PC-3 (cell line): Measurements from ENCODE around the gene MRPS11. TPM values are rescaled to one million over a fixed set of nuclear protein-coding genes. Genes with fewer than 3 reads are reported as not detected.

Source experiments
- ATAC-seq: fragments of 200-7000 bp; cut with Tn5 transposase; 2 replicates; pipeline ENCODE4 v1.9.1; 2020; ENCODE audit warnings: mild to moderate bottlenecking, moderate library complexity
- BruUV-seq: library from RNA; stranded (reverse); fragments of 400-500 nt; replicated peaks from 2 replicates; lab custom pipeline; 2021; lab: Mats Ljungman, UMichigan
- CTCF ChIA-PET: fragments of 300-600 bp; sonication (Branson Sonifier 250); formaldehyde crosslinking; loops from one replicate; lab custom pipeline; 2022; ENCODE audit warnings: antibody characterized with exemption; lab: Charles Lee
- POLR2A ChIA-PET: fragments of 300-600 bp; sonication (Branson Sonifier 250); formaldehyde crosslinking; loops from one replicate; lab custom pipeline; 2022; ENCODE audit warnings: antibody characterized with exemption; ENCODE audit not compliant: unreplicated experiment; lab: Charles Lee
- DNase-seq: peaks from one replicate; pipeline ENCODE4 v3.0.0-alpha.2; 2015
- H2AFZ ChIP-seq: fragments of 300-600 bp; sonication (generic); 2 replicates; pipeline ENCODE4 v1.6.0; 2016; ENCODE audit warnings: antibody characterized with exemption, low read length
- H3F3A ChIP-seq: fragments of 300-600 bp; sonication (generic); one replicate; pipeline ENCODE4 v1.6.0; 2017; ENCODE audit warnings: antibody characterized with exemption, low read length, control low read depth, mild to moderate bottlenecking; ENCODE audit not compliant: unreplicated experiment
- H3K27ac ChIP-seq: fragments of 300-600 bp; sonication (generic); 2 replicates; pipeline ENCODE4 v1.5.1; 2016; ENCODE audit warnings: mild to moderate bottlenecking, low read length
- H3K27me3 ChIP-seq: fragments of 300-600 bp; sonication (generic); 2 replicates; pipeline ENCODE4 v1.6.1; 2016; ENCODE audit warnings: low read length, mixed read lengths
- H3K36me3 ChIP-seq: fragments of 300-600 bp; sonication (generic); 2 replicates; pipeline ENCODE4 v1.6.1; 2016; ENCODE audit warnings: low read depth, mixed run types, low read length, mixed read lengths
- H3K4me1 ChIP-seq: fragments of 300-600 bp; sonication (generic); 2 replicates; pipeline ENCODE4 v1.5.1; 2016; ENCODE audit warnings: low read length; ENCODE audit not compliant: insufficient read depth
- H3K4me2 ChIP-seq: fragments of 300-600 bp; sonication (generic); 2 replicates; pipeline ENCODE4 v1.6.0; 2016; ENCODE audit warnings: low read length
- H3K4me3 ChIP-seq: fragments of 300-600 bp; sonication (generic); 2 replicates; pipeline ENCODE4 v1.5.1; 2016; ENCODE audit warnings: mild to moderate bottlenecking, low read length, mixed read lengths
- H3K79me2 ChIP-seq: fragments of 300-600 bp; sonication (generic); 2 replicates; pipeline ENCODE4 v1.6.1; 2017; ENCODE audit warnings: low read length, mixed read lengths
- H3K9ac ChIP-seq: fragments of 300-600 bp; sonication (generic); 2 replicates; pipeline ENCODE4 v1.6.0; 2016; ENCODE audit warnings: mild to moderate bottlenecking, low read length
- H3K9me2 ChIP-seq: fragments of 300-600 bp; sonication (generic); replicated peaks from 2 replicates; pipeline ENCODE4 v1.6.1; 2016; ENCODE audit warnings: mixed run types, low read length, mixed read lengths
- H3K9me3 ChIP-seq: fragments of 300-600 bp; sonication (generic); 2 replicates; pipeline ENCODE4 v1.6.1; 2016; ENCODE audit warnings: low read length, mixed read lengths
- H4K20me1 ChIP-seq: fragments of 300-600 bp; sonication (generic); 2 replicates; pipeline ENCODE4 v1.6.1; 2016; ENCODE audit warnings: low read length, mixed read lengths
- EZH2 ChIP-seq: fragments of 300-600 bp; sonication (generic); IDR thresholded peaks from one replicate; pipeline ENCODE4 v1.6.1; 2017; ENCODE audit warnings: antibody characterized with exemption, mild to moderate bottlenecking, low read length; ENCODE audit not compliant: unreplicated experiment
- EZH2phosphoT487 ChIP-seq: fragments of 300-600 bp; sonication (generic); IDR thresholded peaks from 2 replicates; pipeline ENCODE4 v1.6.1; 2018; ENCODE audit warnings: mild to moderate bottlenecking, antibody characterized with exemption, low read length, borderline replicate concordance
- intact Hi-C: fragments of 100-400 bp; cut with micrococcal nuclease; formaldehyde crosslinking; loops from 2 replicates; pipeline ENCODE4 v1.9.0; 2023
- total RNA-seq: library from RNA; depleted of rRNA; stranded (reverse); fragments of >200 nt; gene quantifications from 2 replicates; pipeline ENCODE4 v1.2.3, GENCODE V29; 2014
- TF ChIP-seq, protein P1 (sequence below): fragments of 300-600 bp; sonication (generic); conservative IDR thresholded peaks from 2 replicates; pipeline ENCODE4 v1.5.1; 2017; ENCODE audit warnings: antibody characterized with exemption, low read depth, mild to moderate bottlenecking, low read length

MRPS11 gene
- total RNA-seq, 1 experiment from 2014 or later, result 92.7 TPM

GRCh38 chr15:88491158-88491557, 23.6 kb downstream of the MRPS11 start:
- Histone ChIP-seq H4K20me1 (no peaks in the 10 kb centered on the region), H2AFZ (no peak overlapping the region), H3K36me3 (no peaks in the 10 kb centered on the region), H3F3A (no peaks in the 10 kb centered on the region), H3K27me3 (no peaks in the 10 kb centered on the region), H3K27ac (no peak overlapping the region), H3K9me2 (no peaks in the 10 kb centered on the region), H3K9ac (no peak overlapping the region), H3K4me2 (no peak overlapping the region), H3K9me3 (no peaks in the 10 kb centered on the region), H3K79me2 (no peaks in the 10 kb centered on the region), H3K4me3 (no peak overlapping the region), H3K4me1 (peaks cover 8% of the 10 kb centered on the region)
- BruUV-seq, result no TSS peak
- no peak for DNase-seq
- intact Hi-C loops, result no loop called here
- TF ChIP-seq EZH2 (no peak), EZH2phosphoT487 (no peak)
- TF ChIP-seq, protein P1, sequence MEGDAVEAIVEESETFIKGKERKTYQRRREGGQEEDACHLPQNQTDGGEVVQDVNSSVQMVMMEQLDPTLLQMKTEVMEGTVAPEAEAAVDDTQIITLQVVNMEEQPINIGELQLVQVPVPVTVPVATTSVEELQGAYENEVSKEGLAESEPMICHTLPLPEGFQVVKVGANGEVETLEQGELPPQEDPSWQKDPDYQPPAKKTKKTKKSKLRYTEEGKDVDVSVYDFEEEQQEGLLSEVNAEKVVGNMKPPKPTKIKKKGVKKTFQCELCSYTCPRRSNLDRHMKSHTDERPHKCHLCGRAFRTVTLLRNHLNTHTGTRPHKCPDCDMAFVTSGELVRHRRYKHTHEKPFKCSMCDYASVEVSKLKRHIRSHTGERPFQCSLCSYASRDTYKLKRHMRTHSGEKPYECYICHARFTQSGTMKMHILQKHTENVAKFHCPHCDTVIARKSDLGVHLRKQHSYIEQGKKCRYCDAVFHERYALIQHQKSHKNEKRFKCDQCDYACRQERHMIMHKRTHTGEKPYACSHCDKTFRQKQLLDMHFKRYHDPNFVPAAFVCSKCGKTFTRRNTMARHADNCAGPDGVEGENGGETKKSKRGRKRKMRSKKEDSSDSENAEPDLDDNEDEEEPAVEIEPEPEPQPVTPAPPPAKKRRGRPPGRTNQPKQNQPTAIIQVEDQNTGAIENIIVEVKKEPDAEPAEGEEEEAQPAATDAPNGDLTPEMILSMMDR, result no peak
- POLR2A ChIA-PET, result no interaction called here
- no peak for ATAC-seq
- CTCF ChIA-PET, result no interaction called here

DNA sequence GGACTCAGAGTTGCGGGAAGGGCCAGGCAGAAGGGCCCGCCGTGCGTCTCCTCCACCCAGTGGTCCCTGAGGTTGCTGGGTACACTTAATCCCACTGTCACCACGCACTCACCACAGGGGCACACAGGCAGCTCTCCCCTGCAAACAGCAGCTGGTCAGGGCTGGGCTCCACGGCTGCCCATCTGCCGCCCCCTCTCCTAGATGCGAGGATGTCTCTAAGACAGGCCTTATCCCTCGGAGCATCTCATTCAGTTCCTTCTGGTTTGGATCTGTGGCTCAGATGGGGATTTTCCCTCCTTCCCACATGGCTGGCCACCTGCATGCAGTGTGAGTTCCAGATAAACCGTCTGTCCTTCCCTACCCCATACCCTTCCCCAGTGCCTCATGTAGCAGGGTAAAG, 26.3 kb downstream of the MRPS11 start:
- Histone ChIP-seq H3K27ac (no peak overlapping the region), H3F3A (no peaks in the 10 kb centered on the region), H3K36me3 (no peaks in the 10 kb centered on the region), H3K9ac (no peak overlapping the region), H3K4me3 (no peak overlapping the region), H3K9me2 (no peaks in the 10 kb centered on the region), H3K4me2 (no peak overlapping the region), H4K20me1 (no peaks in the 10 kb centered on the region), H3K27me3 (no peaks in the 10 kb centered on the region), H3K4me1 (no peaks in the 10 kb centered on the region), H3K79me2 (no peaks in the 10 kb centered on the region), H3K9me3 (no peaks in the 10 kb centered on the region), H2AFZ (no peak overlapping the region)
- DNase-seq (no peak), ATAC-seq (no peak)
- intact Hi-C loops, result no loop called here
- TF ChIP-seq EZH2phosphoT487 (no peak), EZH2 (no peak)
- TF ChIP-seq, protein P1, result no peak
- BruUV-seq, result no TSS peak
- ChIA-PET CTCF (no interaction called here), POLR2A (no interaction called here)

GRCh38 chr15:88497109-88497765, 29.7 kb downstream of the MRPS11 start:
- ChIA-PET POLR2A (no interaction called here), CTCF (no interaction called here)
- no peak overlapping the region for H3K27ac ChIP-seq
- H2AFZ ChIP-seq, result no peak overlapping the region
- no peaks in the 10 kb centered on the region for H3K9me2 ChIP-seq
- no peaks in the 10 kb centered on the region for H3K4me1 ChIP-seq
- H3K4me2 ChIP-seq, result no peak overlapping the region
- H3K9ac ChIP-seq, result no peak overlapping the region
- H3K79me2 ChIP-seq, result no peaks in the 10 kb centered on the region
- H3K4me3 ChIP-seq, result no peak overlapping the region
- H3K36me3 ChIP-seq, result no peaks in the 10 kb centered on the region
- TF ChIP-seq EZH2, result no peak
- no peak for TF ChIP-seq EZH2phosphoT487
- TF ChIP-seq, protein P1, result no peak
- DNase-seq (no peak), ATAC-seq (no peak)
- H3K27me3 ChIP-seq, result no peaks in the 10 kb centered on the region
- no peaks in the 10 kb centered on the region for H4K20me1 ChIP-seq
- BruUV-seq, result no TSS peak
- H3K9me3 ChIP-seq, result no peaks in the 10 kb centered on the region
- intact Hi-C loops, result no loop called here
- H3F3A ChIP-seq, result no peaks in the 10 kb centered on the region
